Panc1 (cell line): ENCODE data around the gene ZNF764.
"Not testable (repeated sequence)": the region's sequence is repeated elsewhere in the genome, so short reads cannot be mapped to it uniquely, and the experiment has no call there.

Experiments
- CTCF ChIP-seq: fragments of 450-650 bp; IDR thresholded peaks from 2 replicates; pipeline ENCODE4 v1.5.1; 2017; ENCODE audit warnings: mild to moderate bottlenecking
- POLR2AphosphoS5 ChIP-seq: IDR thresholded peaks from 2 replicates; pipeline ENCODE4 v1.6.1; 2012; ENCODE audit warnings: mild to moderate bottlenecking, low read depth, low read length, moderate library complexity
- TCF7L2 ChIP-seq: IDR thresholded peaks from 2 replicates; pipeline ENCODE4 v1.6.1; 2011; ENCODE audit warnings: mild to moderate bottlenecking, low read depth, low read length, inconsistent platforms

- not testable (repeated sequence) for TF ChIP-seq CTCF, POLR2AphosphoS5, TCF7L2
Observed at GRCh38 chr16:30589582-30589981, 31.4 kb upstream of the ZNF764 start.
